Measurements from ENCODE around the gene C17orf107. TPM values are rescaled to one million over a fixed set of nuclear protein-coding genes. Genes with fewer than 3 reads are reported as not detected.

C17orf107 gene
- total RNA-seq, 2 donors from 2014 or later, result 0.67 to 3.4 TPM

- H3K9me3 Mint-ChIP-seq, result no peaks in the 10 kb centered on the region
- H3K4me1 Mint-ChIP-seq, result peaks cover 14% of the 10 kb centered on the region
- peak overlapping the region; percentile 88 for H3K4me3 Mint-ChIP-seq
- H3K27me3 Mint-ChIP-seq, result no peaks in the 10 kb centered on the region
- ATAC-seq (replicated peaks), result peak; percentile 27
- H3K36me3 Mint-ChIP-seq (ENCODE audit: low read depth), result peaks cover 32% of the 10 kb centered on the region
- H3K27ac Mint-ChIP-seq, result peak overlapping the region; percentile 90
Measured at GRCh38 chr17:4950075-4950745, 50.9 kb downstream of the C17orf107 start.

DNA sequence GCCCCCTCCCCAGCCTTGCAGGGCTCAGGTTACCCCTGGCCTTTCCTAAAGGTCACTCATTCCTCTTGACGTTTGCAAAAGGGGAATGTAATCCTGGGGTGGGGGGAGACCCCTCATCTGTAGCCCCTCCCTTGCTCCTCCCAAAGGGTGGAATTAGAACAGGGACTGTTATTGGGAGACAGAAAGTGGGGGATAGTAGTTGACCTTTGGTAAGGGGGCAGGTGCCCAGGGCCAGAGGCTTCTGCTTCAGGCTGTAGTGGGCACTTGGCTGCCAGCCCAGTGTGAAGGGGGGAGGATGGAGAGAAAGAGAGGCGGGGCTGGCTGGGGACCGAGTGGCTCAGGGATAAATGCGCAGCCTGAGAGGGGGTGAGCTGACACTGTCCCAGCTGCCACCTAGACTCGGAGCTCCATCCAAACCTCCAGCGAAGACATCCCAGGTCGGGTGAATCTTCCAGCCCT, 51.4 kb downstream of the C17orf107 start, which contains the start of gene ENO3:
Gene ENO3 (plus strand): TSS at position 374 of the 459 bp plus-strand sequence. CDS start 711 bp downstream, outside the sequence.
- peaks cover 26% of the 10 kb centered on the region for H3K36me3 Mint-ChIP-seq (ENCODE audit: low read depth)
- no peaks in the 10 kb centered on the region for H3K9me3 Mint-ChIP-seq
- peak within 1 kb of the TSS; percentile 88 for H3K4me3 Mint-ChIP-seq
- no peak for ATAC-seq (replicated peaks)
- no peaks in the 10 kb centered on the region for H3K27me3 Mint-ChIP-seq
- H3K27ac Mint-ChIP-seq, result peak within 1 kb of the TSS; percentile 90
- H3K4me1 Mint-ChIP-seq, result peaks cover 10% of the 10 kb centered on the region

DNA sequence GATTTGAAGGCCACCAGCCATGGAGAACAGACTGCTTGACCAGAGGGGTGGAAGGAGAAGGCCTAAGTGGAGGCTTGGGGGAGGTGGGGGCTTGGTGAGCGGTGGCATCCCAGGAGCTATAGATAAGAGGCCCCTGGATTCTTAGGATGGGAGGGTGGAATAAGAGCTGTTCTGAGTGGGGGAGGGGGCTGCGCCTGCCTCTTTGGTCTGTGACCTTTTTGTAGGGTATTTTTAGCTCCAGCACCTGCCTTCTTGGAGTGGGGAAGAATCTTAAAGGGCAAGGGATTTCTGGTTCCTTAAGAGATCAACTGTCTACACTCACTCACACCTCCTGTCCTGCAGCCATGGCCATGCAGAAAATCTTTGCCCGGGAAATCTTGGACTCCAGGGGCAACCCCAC, 52.1 kb downstream of the C17orf107 start:
- peak overlapping the region; percentile 88 for H3K4me3 Mint-ChIP-seq
- no peaks in the 10 kb centered on the region for H3K27me3 Mint-ChIP-seq
- ATAC-seq (replicated peaks), result no peak
- no peaks in the 10 kb centered on the region for H3K9me3 Mint-ChIP-seq
- H3K27ac Mint-ChIP-seq, result peak overlapping the region; percentile 90
- peaks cover 19% of the 10 kb centered on the region for H3K36me3 Mint-ChIP-seq (ENCODE audit: low read depth)
- H3K4me1 Mint-ChIP-seq, result peaks cover 17% of the 10 kb centered on the region

Other genes starting within 250 kb of the C17orf107 start
- gene PELP1, start 195.4 kb upstream of the C17orf107 start, total RNA-seq, result 100 to 1,000 TPM in 1 of 2 donors, 10 to 100 TPM in 1; 87.1 to 107 TPM
- 100 to 1,000 TPM; 281 to 307 TPM for gene ARRB2, start 188.9 kb upstream of the C17orf107 start, total RNA-seq
- gene MED11, start 168.1 kb upstream of the C17orf107 start, total RNA-seq, result 10 to 100 TPM; 25.3 to 25.7 TPM
- under 1 TPM in 1 of 2 donors, not detected in 1; 0.42 TPM for gene ZMYND15, start 159.7 kb upstream of the C17orf107 start, total RNA-seq
- 1 to 10 TPM; 2.7 to 6.7 TPM for gene CXCL16, start 159.6 kb upstream of the C17orf107 start, total RNA-seq
- not detected for gene TM4SF5, start 127.7 kb upstream of the C17orf107 start, total RNA-seq
- not detected for gene VMO1, start 113.2 kb upstream of the C17orf107 start, total RNA-seq
- not detected for gene GLTPD2, start 110.6 kb upstream of the C17orf107 start, total RNA-seq
- gene PSMB6, start 103.4 kb upstream of the C17orf107 start, total RNA-seq, result 100 to 1,000 TPM in 1 of 2 donors, 10 to 100 TPM in 1; 91.0 to 169 TPM
- 10 to 100 TPM; 23.3 to 35.0 TPM for gene PLD2, start 92.4 kb upstream of the C17orf107 start, total RNA-seq
- gene MINK1, start 66.2 kb upstream of the C17orf107 start, total RNA-seq, result 100 to 1,000 TPM in 1 of 2 donors, 10 to 100 TPM in 1; 68.6 to 127 TPM
- under 1 TPM; 0.35 to 0.69 TPM for gene CHRNE, start 3.6 kb downstream of the C17orf107 start, total RNA-seq
- gene GP1BA, start 32.7 kb downstream of the C17orf107 start, total RNA-seq, result under 1 TPM in 1 of 2 donors, not detected in 1; 0.11 TPM
- gene SLC25A11, start 40.5 kb downstream of the C17orf107 start, total RNA-seq, result 10 to 100 TPM; 54.7 to 68.5 TPM
- 100 to 1,000 TPM; 184 to 197 TPM for gene RNF167, start 40.7 kb downstream of the C17orf107 start, total RNA-seq
- gene PFN1, start 49.0 kb downstream of the C17orf107 start, total RNA-seq, result 1,000 to 10,000 TPM; 1,346 to 1,950 TPM
- 10 to 100 TPM; 27.4 to 30.3 TPM for gene ENO3, start 51.6 kb downstream of the C17orf107 start, total RNA-seq
- gene SPAG7, start 68.3 kb downstream of the C17orf107 start, total RNA-seq, result 10 to 100 TPM; 71.6 to 83.4 TPM
- 100 to 1,000 TPM in 1 of 2 donors, 10 to 100 TPM in 1; 66.9 to 103 TPM for gene CAMTA2, start 88.1 kb downstream of the C17orf107 start, total RNA-seq
- under 1 TPM; 0.61 to 0.69 TPM for gene INCA1, start 98.0 kb downstream of the C17orf107 start, total RNA-seq
- 10 to 100 TPM; 47.4 to 54.4 TPM for gene KIF1C, start 98.4 kb downstream of the C17orf107 start, total RNA-seq
- under 1 TPM; 0.11 to 0.26 TPM for gene SLC52A1, start 135.9 kb downstream of the C17orf107 start, total RNA-seq
- gene ZFP3, start 178.9 kb downstream of the C17orf107 start, total RNA-seq, result 1 to 10 TPM; 1.4 to 1.9 TPM
- 10 to 100 TPM; 10.7 to 16.3 TPM for gene ZNF232, start 212.3 kb downstream of the C17orf107 start, total RNA-seq
- under 1 TPM; 0.06 to 0.08 TPM for gene USP6, start 216.5 kb downstream of the C17orf107 start, total RNA-seq

Data from activated T-helper 17 cell treated with anti-CD3 and anti-CD28 coated beads, Interleukin-2, amount 50 U/mL, for 72 hours (primary cell).